GM12864 (cell line): Measurements from ENCODE around the gene KDM4C.

Experiments
- DNase-seq: peaks from one replicate; pipeline ENCODE4 v3.0.0-alpha.2; 2011; ENCODE audit warnings: low read depth
- H3K4me3 ChIP-seq: 2 replicates; pipeline ENCODE4 v1.5.1; 2011; ENCODE audit warnings: mild to moderate bottlenecking, low read depth, low read length, control low read depth
- CTCF ChIP-seq: IDR thresholded peaks from 2 replicates; pipeline ENCODE4 v1.5.1; 2011; ENCODE audit warnings: low read depth, mild to moderate bottlenecking, moderate library complexity, low read length, control low read depth, inconsistent platforms; ENCODE audit errors: missing control alignments

Gene KDM4C

GRCh38 chr9:7079051-7079450 is 321.3 kb downstream of the KDM4C start:
- no peak for TF ChIP-seq CTCF
- DNase-seq: no peak
- no peak overlapping the region for H3K4me3 ChIP-seq

GRCh38 chr9:7081065-7081600 is 323.4 kb downstream of the KDM4C start:
- TF ChIP-seq CTCF: no peak
- no peak for DNase-seq

DNA sequence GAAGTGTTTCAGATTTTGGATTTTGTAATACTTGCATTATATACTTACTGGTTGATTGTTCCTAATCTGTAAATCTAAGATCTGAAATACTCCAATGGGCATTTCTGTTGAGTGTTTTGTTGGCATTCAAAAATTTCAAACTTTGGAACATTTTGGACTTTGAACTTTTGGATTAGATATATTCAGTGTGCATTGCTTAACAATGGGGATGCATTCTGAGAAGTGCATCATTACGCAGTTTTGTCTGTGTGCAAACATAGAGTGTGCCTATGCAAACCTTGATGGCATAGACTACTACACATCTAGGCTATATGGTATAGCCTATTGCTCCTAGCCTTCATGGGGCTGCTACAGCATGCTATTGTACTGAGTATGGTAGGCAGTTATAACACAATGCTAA is 325.4 kb downstream of the KDM4C start:
- TF ChIP-seq CTCF: no peak

More at GRCh38 chr9:7081065-7081600, 323.4 kb downstream of the KDM4C start:
- H3K4me3 ChIP-seq: no peak overlapping the region

DNA sequence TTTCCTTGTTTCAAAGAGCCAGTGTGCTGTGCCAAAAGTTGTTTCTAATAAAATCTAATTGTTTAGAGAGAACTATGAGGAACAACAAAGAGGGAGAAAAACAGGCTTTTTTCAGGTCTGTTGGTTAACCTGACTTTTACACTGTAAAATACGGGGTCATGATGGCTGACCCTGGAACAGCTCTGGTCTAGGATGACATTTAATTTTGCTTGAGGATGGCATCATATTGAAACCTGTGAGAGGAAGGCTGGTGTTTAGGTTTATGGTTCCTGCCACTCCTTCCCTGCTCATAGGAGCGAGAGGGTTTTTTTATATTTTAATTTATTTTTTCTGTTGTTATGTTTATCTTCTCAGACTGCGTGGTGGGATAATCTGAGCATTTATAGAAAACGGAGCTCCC is 327.6 kb downstream of the KDM4C start:
- no peak for TF ChIP-seq CTCF

More for the DNA sequence above, 325.4 kb downstream of the KDM4C start:
- DNase-seq: no peak
- no peak overlapping the region for H3K4me3 ChIP-seq

DNA sequence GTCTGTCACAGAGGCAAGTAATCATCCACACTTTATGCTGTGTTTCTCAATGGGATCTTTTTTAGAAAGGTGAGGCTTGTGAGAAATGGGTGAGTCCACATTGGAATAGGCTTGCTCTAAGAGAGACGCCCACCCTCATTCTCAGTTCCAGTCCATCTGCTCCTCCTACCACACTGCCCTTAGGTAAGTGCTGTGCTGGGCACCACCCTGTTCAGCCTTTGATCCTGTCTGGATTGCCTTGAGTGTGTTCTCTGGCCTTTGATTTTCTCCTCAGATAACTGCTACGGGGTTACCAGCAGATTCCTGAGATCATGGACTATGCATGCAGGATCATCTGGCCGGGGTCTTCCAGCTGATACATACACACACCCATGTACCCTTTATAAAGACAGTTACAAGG is 328.6 kb downstream of the KDM4C start:
- DNase-seq: no peak
- no peak overlapping the region for H3K4me3 ChIP-seq
- no peak for TF ChIP-seq CTCF

More for the DNA sequence above, 327.6 kb downstream of the KDM4C start:
- no peak for DNase-seq
- H3K4me3 ChIP-seq: no peak overlapping the region

- no peak for TF ChIP-seq CTCF
- no peak for DNase-seq
- H3K4me3 ChIP-seq: no peak overlapping the region
These were observed 330.8 kb downstream of the KDM4C start for GRCh38 chr9:7088611-7089010.
